BLaER1 (cell line): ENCODE results near the gene FXYD6.

ENCODE experiments used
- H3K27ac ChIP-seq: shearing (Covaris generic); formaldehyde crosslinking; 2 replicates; pipeline ENCODE4 v1.8.1; 2022
- H3K27me3 ChIP-seq: shearing (Covaris generic); formaldehyde crosslinking; 2 replicates; pipeline ENCODE4 v1.8.1; 2022
- H3K36me3 ChIP-seq: shearing (Covaris generic); formaldehyde crosslinking; 2 replicates; pipeline ENCODE4 v1.8.1; 2022
- H3K4me1 ChIP-seq: shearing (Covaris generic); formaldehyde crosslinking; 2 replicates; pipeline ENCODE4 v1.8.1; 2022
- H3K4me2 ChIP-seq: shearing (Covaris generic); formaldehyde crosslinking; 2 replicates; pipeline ENCODE4 v1.8.1; 2022
- H3K4me3 ChIP-seq: shearing (Covaris generic); formaldehyde crosslinking; 2 replicates; pipeline ENCODE4 v1.8.1; 2022
- H3K9ac ChIP-seq: shearing (Covaris generic); formaldehyde crosslinking; 2 replicates; pipeline ENCODE4 v1.8.1; 2022
- H3K9me3 ChIP-seq: shearing (Covaris generic); formaldehyde crosslinking; 2 replicates; pipeline ENCODE4 v1.8.1; 2022
- H4K20me1 ChIP-seq: shearing (Covaris generic); formaldehyde crosslinking; 2 replicates; pipeline ENCODE4 v1.8.1; 2022
- Cebpa-rat ChIP-seq: shearing (Covaris generic); IDR thresholded peaks from 2 replicates; pipeline ENCODE4 v1.8.1; 2022

Gene FXYD6

DNA sequence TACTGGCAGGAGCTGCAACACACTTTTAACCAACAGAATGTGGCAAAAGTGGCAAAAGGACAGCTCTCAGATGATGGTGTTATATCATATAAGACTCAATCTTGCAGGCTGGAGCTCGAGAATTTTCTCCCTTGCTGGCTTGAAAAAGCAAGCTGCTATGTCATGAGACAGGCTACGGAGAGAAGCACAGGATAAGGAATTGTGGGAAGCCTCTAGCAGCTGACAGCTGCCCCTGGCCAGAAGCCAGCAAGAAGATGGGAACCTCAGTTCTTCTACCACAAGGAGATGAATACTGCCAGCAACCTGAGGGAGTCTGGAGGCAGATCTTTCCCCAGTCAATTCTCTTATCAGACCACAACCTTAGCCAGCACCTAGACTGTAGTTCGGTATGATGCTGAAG is 24.6 kb downstream of the FXYD6 start:
- H3K27me3 ChIP-seq, result no peaks in the 10 kb centered on the region
- no peak for TF ChIP-seq Cebpa-rat
- peaks cover 7% of the 10 kb centered on the region for H3K4me1 ChIP-seq
- no peak overlapping the region for H3K27ac ChIP-seq
- H3K9ac ChIP-seq, result no peak overlapping the region
- H3K4me2 ChIP-seq, result no peak overlapping the region
- H3K9me3 ChIP-seq, result peaks cover 9% of the 10 kb centered on the region
- H3K36me3 ChIP-seq, result no peaks in the 10 kb centered on the region
- H3K4me3 ChIP-seq, result no peak overlapping the region
- H4K20me1 ChIP-seq, result no peaks in the 10 kb centered on the region

DNA sequence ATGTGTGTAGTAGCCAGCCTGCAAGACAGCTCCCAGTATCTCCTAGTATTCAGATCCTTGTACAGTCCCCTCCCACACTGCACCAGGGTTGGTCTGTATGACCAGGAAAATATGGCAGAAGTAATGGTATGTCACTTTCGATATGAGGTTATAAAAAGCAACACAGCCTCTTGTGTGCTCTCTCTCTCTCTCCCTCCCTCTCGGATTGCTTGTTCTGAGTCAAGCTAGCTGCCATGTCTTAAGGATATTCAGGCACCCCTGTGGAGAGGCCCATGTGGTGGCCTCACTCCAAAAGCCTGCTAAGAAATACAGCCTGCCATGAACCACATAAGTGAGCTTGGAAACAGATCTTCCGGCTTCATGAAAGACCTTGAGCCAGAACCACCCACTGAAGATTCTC is 25.4 kb downstream of the FXYD6 start:
- Histone ChIP-seq H3K4me3 (no peak overlapping the region), H3K27ac (no peak overlapping the region), H3K9me3 (peaks cover 9% of the 10 kb centered on the region), H3K4me2 (no peak overlapping the region), H4K20me1 (no peaks in the 10 kb centered on the region), H3K4me1 (peaks cover 7% of the 10 kb centered on the region), H3K9ac (no peak overlapping the region), H3K27me3 (no peaks in the 10 kb centered on the region), H3K36me3 (no peaks in the 10 kb centered on the region)
- no peak for TF ChIP-seq Cebpa-rat

DNA sequence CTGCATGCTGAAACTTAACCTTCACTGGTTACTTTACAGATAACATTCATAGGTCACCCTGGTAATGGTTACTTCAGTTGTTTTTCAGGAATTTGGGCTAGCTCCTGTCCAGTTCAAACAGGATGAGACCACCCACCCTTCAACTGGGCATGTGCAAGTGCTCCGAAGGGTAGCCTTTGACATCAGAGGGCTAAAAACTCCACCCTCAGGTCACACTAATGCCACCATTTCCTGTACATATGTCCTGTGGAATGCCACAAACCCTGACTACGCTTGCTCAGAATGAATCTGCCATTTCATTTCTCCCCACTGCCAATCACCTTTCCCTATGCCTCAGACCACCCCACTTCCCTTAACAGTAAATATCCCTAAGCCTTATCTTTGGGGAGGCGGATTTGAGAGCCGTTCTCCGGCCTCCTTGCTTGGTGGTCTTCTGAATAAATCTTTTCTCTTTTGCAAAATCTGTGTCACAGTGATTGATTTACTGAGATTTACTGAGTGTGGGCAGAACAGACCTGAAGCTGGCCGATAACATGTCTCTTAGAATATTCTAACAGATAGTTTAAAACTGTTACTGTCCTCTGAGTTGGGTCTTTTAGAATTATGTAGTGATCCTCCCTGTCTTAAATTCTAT is 26.6 kb downstream of the FXYD6 start:
- Histone ChIP-seq H3K9me3 (peaks cover 9% of the 10 kb centered on the region), H3K4me1 (peaks cover 7% of the 10 kb centered on the region), H3K36me3 (no peaks in the 10 kb centered on the region), H3K27ac (no peak overlapping the region), H3K9ac (no peak overlapping the region), H3K4me2 (no peak overlapping the region), H3K27me3 (no peaks in the 10 kb centered on the region), H4K20me1 (no peaks in the 10 kb centered on the region), H3K4me3 (no peak overlapping the region)
- TF ChIP-seq Cebpa-rat, result no peak

DNA sequence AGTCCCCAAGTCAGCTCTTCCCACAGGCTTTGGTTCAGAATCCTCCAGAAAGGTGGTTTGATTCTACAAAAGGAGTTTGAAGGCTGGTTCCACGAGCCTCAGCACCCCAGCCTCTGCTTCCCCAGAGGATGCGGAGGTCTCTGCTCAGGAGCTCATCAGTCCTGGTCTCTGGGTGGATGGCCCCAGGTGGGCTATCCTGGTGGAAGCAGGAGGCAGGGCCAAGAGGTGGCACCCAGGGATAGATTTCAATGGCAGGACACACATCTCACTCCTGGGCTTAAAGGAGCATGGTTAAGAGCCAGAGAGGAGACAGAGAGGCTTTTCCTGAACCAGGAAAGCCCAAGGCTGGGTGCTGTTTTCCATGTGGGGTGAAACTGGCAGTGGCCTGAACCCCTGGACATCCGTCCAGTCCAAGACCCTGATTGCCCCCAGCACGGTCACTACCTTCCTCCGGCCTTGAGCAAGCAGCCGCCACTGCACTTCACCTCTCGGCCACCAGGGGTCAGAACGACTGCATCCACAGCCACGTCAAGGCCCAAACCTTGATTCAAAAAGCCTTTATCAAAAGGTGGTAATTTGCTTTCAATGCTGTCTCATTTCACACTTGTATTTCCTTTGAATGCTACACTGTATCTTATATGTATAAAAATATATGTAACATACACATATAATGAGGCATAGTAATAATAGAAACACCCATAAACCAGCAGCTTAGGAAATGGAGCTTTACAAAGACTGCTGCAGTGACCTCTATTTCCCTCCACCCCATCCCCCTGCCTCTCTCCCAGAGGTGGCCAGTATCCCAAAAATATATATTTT is 32.6 kb downstream of the FXYD6 start:
- Histone ChIP-seq H3K4me1 (peaks cover 19% of the 10 kb centered on the region), H3K36me3 (no peaks in the 10 kb centered on the region), H3K4me2 (no peak overlapping the region), H3K27me3 (no peaks in the 10 kb centered on the region), H4K20me1 (no peaks in the 10 kb centered on the region), H3K9me3 (no peaks in the 10 kb centered on the region), H3K4me3 (no peak overlapping the region), H3K9ac (no peak overlapping the region), H3K27ac (no peak overlapping the region)
- TF ChIP-seq Cebpa-rat, result no peak

DNA sequence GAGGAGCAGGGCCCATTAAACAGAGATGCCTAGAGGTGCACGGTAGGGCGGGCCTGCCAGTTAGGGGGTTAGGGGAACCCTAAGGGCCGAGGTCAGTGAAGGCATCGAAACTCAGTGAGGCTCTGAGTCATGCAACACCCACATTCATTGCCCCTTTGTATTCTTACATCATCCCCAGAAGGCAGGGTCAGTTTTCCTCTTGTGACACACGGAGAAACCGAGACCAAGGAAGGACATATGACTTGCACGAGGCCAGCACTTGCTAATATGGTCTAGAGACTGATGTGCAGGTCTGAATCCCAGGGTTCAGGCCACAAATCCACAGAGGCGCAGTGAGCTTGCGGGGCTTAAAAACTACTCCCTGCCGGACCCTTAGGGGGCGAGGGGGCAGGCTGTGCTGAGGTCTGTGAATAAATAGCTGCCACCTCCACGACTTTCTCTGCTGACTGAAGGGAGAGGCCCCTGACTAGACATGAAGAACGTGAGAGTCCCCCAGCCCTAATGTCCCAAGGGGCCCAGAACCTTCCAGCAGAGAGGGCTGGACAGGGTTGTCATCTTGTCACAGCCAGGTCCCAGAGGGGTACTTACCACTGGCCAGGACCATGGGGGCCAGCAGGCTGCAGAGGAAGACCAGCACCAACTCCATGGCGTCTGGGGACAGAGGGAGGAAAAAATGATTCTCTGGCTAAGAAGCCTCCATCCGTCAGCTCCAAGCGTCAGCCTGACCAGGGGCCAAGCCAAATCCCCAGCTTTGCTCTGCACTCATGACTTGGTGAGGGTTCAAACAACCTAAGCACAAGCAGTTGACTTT is 34.1 kb downstream of the FXYD6 start:
- Histone ChIP-seq H3K4me2 (peak overlapping the region; percentile 19; the same call in 1 of the 2 replicates), H3K4me3 (no peak overlapping the region), H3K4me1 (peaks cover 34% of the 10 kb centered on the region), H3K9ac (no peak overlapping the region), H3K27ac (peak overlapping the region; percentile 18; the same call in 1 of the 2 replicates), H3K27me3 (no peaks in the 10 kb centered on the region), H3K9me3 (no peaks in the 10 kb centered on the region), H3K36me3 (no peaks in the 10 kb centered on the region), H4K20me1 (no peaks in the 10 kb centered on the region)
- no peak for TF ChIP-seq Cebpa-rat

DNA sequence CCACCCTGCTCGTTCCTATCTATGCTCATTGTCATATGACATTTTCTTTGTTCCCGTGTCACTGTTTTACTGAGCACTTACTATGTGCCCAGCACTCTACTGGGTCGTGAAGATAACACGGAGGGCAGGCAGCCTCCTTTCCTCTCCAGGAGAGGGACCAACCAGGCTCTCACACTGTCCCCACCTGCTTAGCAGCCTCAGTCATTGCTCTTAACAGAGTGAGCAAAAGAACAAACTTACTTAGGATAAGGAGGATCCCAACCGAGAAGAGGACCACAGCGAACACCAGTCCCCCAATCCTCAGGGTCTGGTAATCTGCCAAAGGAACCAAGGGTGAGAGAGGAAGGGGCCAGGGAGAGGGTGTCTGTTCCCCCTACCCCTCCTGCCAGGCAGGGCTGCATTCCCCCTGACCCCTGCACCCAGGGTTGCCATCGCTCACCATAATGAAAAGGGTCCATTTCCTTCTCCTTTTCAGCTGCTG is 34.9 kb downstream of the FXYD6 start:
- peak overlapping the region; percentile 19; the same call in 1 of the 2 replicates for H3K4me2 ChIP-seq
- H3K4me1 ChIP-seq, result peaks cover 41% of the 10 kb centered on the region
- H3K9me3 ChIP-seq, result no peaks in the 10 kb centered on the region
- no peak for TF ChIP-seq Cebpa-rat
- H3K36me3 ChIP-seq, result no peaks in the 10 kb centered on the region
- H3K27me3 ChIP-seq, result no peaks in the 10 kb centered on the region
- no peak overlapping the region for H3K4me3 ChIP-seq
- no peaks in the 10 kb centered on the region for H4K20me1 ChIP-seq
- H3K27ac ChIP-seq, result peak overlapping the region; percentile 18; the same call in 1 of the 2 replicates
- no peak overlapping the region for H3K9ac ChIP-seq

DNA sequence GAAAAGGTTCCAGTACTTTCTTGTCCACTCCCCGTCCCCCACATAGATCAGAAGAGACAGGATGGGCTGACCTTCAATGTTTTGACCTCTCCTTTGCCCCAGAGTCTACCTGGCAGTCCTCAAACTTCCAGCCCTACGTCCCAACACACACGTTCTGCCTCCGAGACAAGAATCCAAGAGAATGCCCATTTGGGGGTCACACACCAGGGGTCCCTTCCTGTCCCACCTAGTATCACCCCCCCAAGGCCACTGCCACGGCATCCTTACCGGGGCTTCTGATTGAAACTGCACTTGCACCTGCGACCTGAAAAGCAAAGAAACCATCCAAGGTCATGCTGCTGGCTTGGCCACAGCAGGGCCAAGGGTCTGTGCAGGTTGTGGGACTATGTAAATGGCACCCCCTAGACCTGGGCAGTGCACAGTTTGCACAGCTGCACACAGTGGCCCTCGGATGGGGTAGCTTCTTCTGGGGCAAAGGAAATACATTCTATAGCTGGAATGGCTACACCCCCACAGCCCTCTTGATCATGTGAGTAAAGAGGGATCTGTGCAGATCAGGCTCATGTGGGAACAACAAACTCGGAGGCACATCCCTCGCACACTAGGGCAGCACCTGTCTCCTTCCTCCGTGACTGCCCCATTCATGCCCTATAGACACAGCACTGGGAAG is 35.4 kb downstream of the FXYD6 start:
- peaks cover 47% of the 10 kb centered on the region for H3K4me1 ChIP-seq
- no peaks in the 10 kb centered on the region for H3K9me3 ChIP-seq
- no peak overlapping the region for H3K9ac ChIP-seq
- no peaks in the 10 kb centered on the region for H3K36me3 ChIP-seq
- H3K27me3 ChIP-seq, result no peaks in the 10 kb centered on the region
- no peak overlapping the region for H3K27ac ChIP-seq
- no peak for TF ChIP-seq Cebpa-rat
- no peak overlapping the region for H3K4me3 ChIP-seq
- H4K20me1 ChIP-seq, result no peaks in the 10 kb centered on the region
- no peak overlapping the region for H3K4me2 ChIP-seq

DNA sequence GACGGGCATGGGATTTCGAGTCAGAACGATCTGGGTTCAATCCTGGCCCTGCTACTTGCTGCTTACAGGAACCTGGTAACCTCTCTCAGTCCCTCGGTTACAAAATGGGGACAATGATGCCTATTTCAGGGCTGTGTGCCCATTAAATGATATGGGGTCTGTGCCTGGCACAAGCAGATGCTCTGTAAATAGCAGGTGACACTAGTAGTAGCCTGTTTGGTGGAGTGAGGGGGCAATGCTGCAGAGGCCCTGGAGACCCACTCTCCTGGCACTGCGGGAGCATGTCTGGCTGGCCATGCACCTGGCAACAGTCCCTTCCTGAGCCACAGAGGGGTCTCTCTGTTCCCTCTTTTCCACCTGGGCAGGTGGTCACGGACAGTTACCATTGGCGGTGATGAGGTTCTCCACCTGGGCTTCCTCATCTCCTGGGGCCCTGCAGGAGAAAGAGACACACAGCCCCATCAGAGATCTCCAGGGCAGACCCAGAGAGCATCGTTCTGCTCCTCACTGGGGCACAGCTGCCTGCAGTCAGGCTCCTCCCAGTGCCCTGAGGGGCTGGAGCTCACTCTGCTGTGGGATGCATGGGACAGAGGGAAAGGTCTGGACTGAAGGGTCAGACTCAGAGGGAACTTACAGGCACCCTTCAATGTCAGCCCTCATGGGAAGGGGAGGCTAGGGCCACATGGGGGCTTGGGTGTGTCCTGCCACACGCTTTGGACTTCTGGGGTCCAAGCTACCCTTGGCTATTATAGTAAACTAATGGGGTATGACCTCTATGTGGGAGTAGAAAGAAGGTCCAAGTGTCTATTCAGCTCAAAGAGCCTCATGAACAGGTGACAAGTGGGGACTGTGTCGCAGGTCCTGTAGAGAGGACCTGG is 36.3 kb downstream of the FXYD6 start:
- H3K27ac ChIP-seq, result peak overlapping the region; percentile 13; the same call in 1 of the 2 replicates

More for the DNA sequence above, 36.3 kb downstream of the FXYD6 start:
- H3K9ac ChIP-seq, result no peak overlapping the region
- H3K27me3 ChIP-seq, result no peaks in the 10 kb centered on the region
- H3K36me3 ChIP-seq, result no peaks in the 10 kb centered on the region
- no peak overlapping the region; the same call in 1 of the 2 replicates for H3K4me2 ChIP-seq
- H4K20me1 ChIP-seq, result no peaks in the 10 kb centered on the region
- TF ChIP-seq Cebpa-rat, result no peak
- H3K4me1 ChIP-seq, result peaks cover 56% of the 10 kb centered on the region
- H3K9me3 ChIP-seq, result no peaks in the 10 kb centered on the region
- H3K4me3 ChIP-seq, result no peak overlapping the region
